ENCODE measurements around the gene ITPRID2.

GRCh38 chr2:181911830-181912229, 20.3 kb downstream of the ITPRID2 start:
- TF ChIP-seq, protein P1, sequence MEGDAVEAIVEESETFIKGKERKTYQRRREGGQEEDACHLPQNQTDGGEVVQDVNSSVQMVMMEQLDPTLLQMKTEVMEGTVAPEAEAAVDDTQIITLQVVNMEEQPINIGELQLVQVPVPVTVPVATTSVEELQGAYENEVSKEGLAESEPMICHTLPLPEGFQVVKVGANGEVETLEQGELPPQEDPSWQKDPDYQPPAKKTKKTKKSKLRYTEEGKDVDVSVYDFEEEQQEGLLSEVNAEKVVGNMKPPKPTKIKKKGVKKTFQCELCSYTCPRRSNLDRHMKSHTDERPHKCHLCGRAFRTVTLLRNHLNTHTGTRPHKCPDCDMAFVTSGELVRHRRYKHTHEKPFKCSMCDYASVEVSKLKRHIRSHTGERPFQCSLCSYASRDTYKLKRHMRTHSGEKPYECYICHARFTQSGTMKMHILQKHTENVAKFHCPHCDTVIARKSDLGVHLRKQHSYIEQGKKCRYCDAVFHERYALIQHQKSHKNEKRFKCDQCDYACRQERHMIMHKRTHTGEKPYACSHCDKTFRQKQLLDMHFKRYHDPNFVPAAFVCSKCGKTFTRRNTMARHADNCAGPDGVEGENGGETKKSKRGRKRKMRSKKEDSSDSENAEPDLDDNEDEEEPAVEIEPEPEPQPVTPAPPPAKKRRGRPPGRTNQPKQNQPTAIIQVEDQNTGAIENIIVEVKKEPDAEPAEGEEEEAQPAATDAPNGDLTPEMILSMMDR (IDR thresholded peaks at IDR 0.05; ENCODE audit: low read length), result no peak
- TF ChIP-seq EZH2 (optimal IDR thresholded peaks at IDR 0.05; ENCODE audit: low read depth, low read length), result no peak
